HG03469 (cell line): ENCODE results near the gene WDR4.
"Not testable (repeated sequence)": the region's sequence is repeated elsewhere in the genome, so short reads cannot be mapped to it uniquely, and the experiment has no call there.

Source experiments
- ATAC-seq: cut with Tn5 transposase; IDR thresholded peaks from one replicate; pipeline ENCODE4 v1.9.1; 2021; ENCODE audit warnings: mild to moderate bottlenecking, moderate library complexity, moderate number of reproducible peaks; ENCODE audit not compliant: unreplicated experiment

The WDR4 gene

GRCh38 chr21:42880352-42880751, 1.0 kb upstream of the WDR4 start:
- no peak for ATAC-seq

GRCh38 chr21:42878678-42878992, 704 bp downstream of the WDR4 start:
- no peak for ATAC-seq

GRCh38 chr21:42875811-42876210, 3.5 kb downstream of the WDR4 start:
- not testable (repeated sequence) for ATAC-seq

GRCh38 chr21:42873096-42873495, 6.2 kb downstream of the WDR4 start:
- ATAC-seq = no peak

- ATAC-seq = no peak
Observed at GRCh38 chr21:42868196-42868595, 11.1 kb downstream of the WDR4 start.

DNA sequence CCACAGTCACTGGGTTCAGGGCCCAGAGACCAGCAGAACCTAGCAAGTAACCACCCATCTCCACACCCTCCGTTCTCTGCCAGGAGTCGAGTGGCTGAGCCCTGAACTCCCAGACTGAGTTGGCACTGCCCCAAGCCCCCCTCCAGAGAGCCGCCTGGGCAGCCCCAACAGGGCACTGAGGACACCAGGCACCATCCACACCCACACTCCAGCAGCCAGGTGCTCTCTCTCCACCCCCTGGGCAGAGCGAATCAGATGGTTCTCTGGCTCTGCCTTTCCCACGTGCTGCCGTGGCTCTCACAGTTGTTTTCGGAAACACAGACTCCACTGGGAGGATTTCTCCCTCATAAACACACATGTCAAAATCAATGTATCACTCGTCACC, 13.6 kb downstream of the WDR4 start:
- no peak for ATAC-seq

DNA sequence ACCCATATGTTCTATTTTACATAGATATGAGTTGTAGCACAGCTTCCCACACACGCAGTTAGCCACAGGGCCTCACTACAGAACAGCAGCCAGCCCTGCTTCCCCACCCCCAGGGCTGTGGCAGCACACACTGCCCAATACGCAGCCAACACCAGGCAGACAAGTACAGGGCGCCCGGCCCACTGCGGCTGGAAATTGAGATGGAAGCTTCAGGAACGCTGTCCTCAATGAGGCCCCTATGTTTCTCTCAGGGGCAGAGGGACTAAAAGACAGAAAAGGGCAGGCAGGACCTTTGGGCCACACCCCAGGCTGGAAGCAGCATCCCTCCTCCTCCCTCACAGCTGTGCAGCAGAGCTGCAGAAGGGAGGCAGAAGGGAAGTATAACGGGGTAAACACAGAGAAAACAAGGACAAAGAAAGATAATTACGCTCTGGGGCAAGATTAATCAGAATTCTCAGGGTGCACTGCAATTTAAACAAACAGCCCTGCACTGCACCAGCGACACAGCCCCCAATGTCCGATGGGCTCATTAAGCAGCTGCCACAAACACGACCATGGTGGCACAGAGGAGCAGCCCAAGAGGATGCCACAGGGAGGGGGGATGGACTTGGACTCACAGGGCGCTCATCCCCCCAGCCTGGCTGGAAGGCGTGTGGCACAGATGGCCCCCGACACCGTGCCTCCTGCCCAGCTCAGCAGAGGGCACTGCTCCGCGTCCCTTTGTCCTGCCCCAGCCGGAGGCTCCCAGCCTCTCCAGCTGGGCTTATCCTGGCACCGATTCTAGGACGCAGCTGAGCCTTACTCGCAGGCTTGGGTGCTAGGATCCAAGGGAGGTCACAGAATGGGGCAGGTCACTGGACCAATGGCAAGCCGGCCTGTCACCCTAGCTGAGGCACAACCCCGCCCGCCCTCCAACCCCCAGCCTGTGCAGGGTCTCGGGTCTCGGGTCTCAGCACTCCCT, 14.2 kb downstream of the WDR4 start:
- no peak for ATAC-seq

- no peak for ATAC-seq
Observed at GRCh38 chr21:42864286-42864685, 15.1 kb downstream of the WDR4 start.

DNA sequence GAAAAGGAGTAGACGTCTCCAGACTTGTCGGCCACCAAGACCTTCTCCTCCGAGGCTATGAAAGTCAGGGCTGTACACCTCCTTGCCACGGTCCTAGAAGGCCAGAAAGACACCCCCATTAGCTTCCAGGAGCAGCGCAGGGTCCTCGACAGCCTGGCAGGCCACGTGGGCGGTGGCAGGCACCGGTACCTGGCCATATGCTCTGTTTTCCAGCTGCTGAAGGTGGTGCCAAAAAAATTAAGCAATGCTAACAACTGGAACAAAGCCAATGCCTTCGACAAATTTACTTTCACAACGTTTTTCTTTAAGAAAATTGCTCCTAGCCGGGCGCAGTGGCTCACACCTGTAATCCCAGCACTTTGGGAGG, 15.9 kb downstream of the WDR4 start:
- no peak for ATAC-seq

DNA sequence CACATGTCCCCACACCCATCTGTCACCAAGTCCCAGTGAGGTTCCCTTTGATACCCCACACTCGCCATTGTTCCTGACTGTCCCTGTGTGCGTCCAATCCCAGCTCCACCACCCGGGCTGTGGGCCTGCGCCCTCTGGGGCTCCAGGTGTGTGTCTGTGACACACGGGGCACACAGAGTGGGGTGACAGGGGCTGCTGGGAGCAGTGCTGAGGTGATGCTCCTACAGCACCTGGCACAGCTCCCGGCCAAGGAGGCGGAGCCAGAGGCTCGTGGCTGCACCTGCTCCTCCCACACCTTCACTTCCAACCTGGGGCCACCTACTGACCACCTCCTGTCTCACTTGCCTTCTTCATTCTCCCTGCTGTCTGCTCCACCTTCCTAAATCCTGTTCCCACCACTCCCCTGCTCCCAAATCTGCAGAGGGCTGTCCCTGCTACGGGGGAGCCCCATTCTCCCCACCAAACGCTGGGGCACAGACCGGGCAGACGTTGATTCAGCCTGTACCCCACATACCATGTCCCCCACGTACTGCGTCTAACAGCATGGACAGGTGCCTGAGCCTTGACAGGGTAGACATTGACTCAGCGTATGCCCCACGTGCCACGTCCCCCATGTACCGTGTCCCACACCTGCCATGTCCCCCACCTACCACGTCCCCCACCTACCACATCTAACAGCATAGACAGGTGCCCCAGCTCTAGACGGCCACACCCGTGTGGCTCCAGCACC, 16.4 kb downstream of the WDR4 start:
- ATAC-seq = no peak

DNA sequence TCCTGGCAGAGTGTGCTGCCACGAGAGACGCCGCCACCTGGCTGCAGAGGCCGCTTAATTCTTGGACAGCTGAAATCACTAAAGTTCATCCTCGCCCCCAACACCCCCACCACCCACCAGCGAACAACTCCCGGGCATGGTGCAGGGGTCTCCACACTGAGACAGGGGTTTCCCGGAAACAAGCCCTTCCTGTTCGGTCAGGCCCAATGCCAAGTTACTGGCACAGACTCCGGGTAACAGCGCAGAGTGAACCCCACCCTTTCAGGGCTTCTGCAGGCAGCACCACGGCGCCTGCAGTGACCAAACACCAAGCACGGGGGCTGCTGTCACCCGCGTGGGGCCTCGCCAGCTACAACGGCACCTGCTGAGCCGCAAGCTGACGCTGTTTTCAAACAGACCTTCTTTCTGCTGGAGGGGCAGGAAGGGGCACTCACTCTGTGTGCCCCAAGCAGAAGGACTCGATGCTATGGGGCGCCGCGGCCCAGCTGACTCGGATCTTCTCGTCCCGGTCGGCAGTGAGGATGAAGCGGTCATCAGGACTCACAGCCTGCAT, 17.4 kb downstream of the WDR4 start:
- ATAC-seq = no peak

- ATAC-seq = no peak
Observed at GRCh38 chr21:42861311-42861847, 18.0 kb downstream of the WDR4 start.

DNA sequence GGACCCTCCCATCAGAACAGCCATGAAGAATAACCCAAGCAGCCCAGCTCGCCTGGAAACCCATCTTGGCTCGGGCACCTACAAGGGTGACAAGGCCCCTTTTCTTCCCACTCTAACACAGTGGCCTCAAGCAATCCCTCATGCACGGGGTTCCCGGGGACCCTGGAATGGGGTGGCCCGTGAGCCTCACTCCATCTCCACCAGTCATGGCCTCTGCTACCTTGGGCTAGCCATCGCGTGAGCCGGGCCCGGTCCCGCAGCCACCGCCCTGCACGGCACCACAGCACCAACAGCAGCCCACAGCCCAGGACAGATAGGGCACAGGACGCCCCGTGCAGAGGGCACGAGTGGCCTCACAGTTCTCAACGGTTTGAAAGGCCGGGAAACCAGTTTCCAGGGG, 19.0 kb downstream of the WDR4 start:
- no peak for ATAC-seq

DNA sequence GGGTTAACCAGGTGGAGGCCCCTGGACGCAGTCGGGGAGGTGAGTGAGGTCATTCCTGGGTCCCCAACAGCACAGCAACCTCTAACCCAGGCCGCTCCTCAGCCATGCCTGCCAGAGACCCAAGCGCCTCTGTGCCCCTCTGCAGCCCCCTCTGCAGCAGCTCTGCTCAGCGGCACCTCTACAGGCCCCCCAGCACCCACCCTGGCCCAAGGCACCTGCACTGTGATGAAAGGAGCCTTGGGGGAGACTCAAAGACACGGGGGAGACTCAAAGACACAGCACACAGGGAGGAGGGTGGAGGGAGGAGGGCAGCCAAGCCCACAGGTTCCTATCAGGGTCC, 19.5 kb downstream of the WDR4 start:
- ATAC-seq = no peak

- ATAC-seq = no peak
Observed at GRCh38 chr21:42858957-42859890, 20.1 kb downstream of the WDR4 start.

- ATAC-seq = no peak
Observed at GRCh38 chr21:42858185-42858847, 21.0 kb downstream of the WDR4 start.

- ATAC-seq = no peak
Observed at GRCh38 chr21:42857216-42857615, 22.1 kb downstream of the WDR4 start.

DNA sequence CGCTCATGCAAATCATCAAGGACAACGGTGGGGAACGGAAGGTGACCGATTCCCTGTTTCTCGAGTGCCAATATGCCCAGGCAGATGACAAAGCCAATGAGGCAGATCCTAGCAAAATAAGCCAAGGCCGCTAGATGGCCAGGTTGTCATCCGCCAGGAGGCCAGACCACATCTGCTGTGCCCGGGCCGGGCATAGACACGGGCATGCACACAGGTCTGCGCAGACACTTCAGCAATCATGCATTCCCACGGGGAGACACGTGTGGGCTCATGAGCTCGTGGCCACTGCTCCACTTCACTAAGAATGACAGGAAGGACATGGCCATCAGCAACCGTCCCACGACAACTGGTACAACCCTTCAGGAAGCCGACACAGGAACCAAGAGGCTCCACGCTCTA, 23.4 kb downstream of the WDR4 start:
- ATAC-seq = no peak

- ATAC-seq = no peak
Observed at GRCh38 chr21:42855171-42855936, 24.0 kb downstream of the WDR4 start.
